Hindlimb muscle (tissue), 1 donor: ENCODE results near the gene TASL. TPM values are rescaled to one million over a fixed set of nuclear protein-coding genes. Genes with fewer than 3 reads are reported as not detected.
"Not testable (repeated sequence)": the region's sequence is repeated elsewhere in the genome, so short reads cannot be mapped to it uniquely, and the experiment has no call there.

Source experiments
- DNase-seq: peaks from one replicate; pipeline ENCODE4 v3.0.0-alpha.2; 2013
- polyA plus RNA-seq: library from polyadenylated mRNA; unstranded; fragments of 120-200 nt; gene quantifications from one replicate; pipeline ENCODE4 v1.2.1, GENCODE V29; 2013; ENCODE audit not compliant: insufficient read length

TASL gene
- polyA plus RNA-seq, 1 donor, result 0.90 TPM

GRCh38 chrX:30573125-30573524 lies 4.4 kb downstream of the TASL start:
- no peak for DNase-seq

DNA sequence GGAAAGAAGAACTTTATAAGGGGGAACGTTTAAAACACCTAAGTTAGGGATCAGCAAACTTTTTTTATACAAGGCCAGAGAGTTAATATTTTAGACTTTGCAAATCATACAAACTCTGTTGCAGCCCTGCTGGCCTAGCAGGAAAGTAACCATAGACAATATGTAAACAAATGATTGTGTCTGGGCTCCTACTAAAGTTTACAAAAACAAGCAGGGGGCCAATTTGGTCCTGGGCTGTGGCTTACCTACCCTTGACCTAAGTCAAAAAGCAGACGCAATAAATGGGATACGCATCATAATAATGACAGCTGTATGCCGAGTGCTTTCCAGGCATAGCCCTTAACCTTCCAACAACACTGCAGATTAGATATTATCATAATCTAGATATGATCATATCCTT lies 4.9 kb downstream of the TASL start:
- no peak for DNase-seq

DNA sequence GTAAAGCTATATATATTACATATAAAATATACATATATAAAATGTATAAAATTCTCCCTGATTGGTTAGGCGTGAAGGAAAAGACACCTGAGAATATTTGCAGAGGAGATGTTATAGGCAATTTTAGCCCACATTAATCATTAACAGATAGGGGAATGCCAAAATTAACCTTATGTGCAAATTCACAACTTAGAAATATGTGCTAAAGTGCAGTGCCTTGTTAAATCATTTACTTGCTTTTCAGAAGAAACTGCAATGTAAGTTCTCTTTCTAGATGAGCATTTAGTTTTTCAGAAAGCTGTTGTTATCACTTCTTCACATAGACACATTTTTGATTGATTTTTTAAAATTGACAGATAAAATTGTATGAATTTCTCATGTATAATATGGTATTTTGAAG lies 5.6 kb downstream of the TASL start:
- no peak for DNase-seq

DNA sequence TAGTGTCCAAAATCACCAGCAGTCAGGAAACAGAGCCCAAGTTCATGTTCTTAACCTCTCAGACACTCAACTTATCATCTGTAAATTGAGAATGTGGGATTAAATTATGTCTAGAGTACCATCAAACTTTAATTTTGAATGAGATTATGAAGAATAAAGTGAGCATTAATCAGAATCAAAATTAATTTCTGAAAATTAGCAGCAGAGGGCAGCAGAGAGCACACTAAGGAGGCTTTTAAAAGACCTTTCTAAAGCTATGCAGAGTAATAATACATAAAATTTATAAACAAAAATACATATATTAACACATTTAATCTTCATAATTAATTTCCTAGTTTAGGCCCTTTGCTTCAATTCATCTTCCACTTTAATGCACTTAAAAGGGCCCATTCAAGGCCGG lies 7.1 kb downstream of the TASL start:
- DNase-seq, result no peak

DNA sequence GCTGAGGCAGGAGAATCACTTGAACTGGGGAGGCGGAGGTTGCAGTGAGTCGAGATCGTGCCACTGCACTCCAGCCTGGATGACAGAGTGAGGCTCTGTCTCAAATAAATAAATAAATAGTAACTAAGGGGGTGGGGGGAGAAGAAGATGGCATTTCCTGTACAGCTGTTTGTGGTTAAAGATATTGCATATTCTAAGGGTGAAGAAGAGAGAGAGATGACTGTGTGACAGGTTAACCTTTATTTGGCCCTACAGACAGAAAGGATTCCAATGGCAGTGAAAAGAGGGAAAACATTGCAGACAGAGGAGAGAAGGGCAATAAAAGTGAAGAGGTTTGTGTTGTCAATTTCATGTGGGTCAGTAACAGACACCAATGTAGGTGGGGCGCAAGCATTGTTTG lies 9.4 kb downstream of the TASL start:
- DNase-seq, result no peak

- DNase-seq, result not testable (repeated sequence)
Measured at GRCh38 chrX:30563070-30563469, 14.5 kb downstream of the TASL start.

- no peak for DNase-seq
Measured at GRCh38 chrX:30561191-30561590, 16.4 kb downstream of the TASL start.

- DNase-seq, result no peak
Measured at GRCh38 chrX:30538271-30538670, 39.3 kb downstream of the TASL start.

DNA sequence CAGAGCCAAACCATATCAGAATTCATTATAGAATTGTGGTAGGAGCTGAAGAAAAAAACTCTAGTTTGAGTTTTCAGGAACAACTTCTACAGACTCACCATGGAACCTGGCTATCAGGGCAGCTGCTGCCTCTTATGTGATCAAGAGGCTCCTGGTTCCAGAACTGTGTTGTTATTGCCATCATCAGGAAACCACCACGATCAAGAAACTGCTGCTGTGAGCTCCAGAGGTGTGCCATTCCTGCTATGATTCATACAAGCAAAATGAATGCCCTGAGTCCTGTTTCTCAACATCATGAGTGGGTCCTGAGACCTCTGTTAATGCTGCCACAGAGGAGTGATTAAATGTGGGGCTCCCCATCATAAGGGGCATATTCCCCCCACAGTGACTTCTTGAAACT lies 43.7 kb downstream of the TASL start:
- no peak for DNase-seq

GRCh38 chrX:30533266-30533665 lies 44.3 kb downstream of the TASL start:
- no peak for DNase-seq

DNA sequence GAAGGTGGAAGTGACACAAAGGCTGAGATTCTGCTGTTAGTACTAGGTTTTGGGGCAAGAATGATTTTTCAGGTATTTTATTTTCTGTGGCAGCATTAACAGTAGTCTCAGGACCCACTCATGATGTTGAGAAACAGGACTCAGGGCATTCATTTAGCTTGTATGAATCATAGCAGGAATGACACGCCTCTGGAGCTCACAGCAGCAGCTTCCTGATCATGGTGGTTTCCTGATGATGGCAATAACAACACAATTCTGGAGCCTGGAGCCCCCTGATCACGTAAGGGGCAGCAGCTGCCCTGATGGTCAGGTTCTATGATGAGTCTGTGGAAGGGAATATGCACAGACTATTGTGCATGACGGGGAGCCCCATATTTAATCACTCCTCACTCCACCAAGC lies 47.0 kb downstream of the TASL start:
- DNase-seq, result no peak

GRCh38 chrX:30525732-30526131 lies 51.8 kb downstream of the TASL start:
- DNase-seq, result no peak

GRCh38 chrX:30521440-30522182 lies 56.0 kb downstream of the TASL start:
- no peak for DNase-seq

DNA sequence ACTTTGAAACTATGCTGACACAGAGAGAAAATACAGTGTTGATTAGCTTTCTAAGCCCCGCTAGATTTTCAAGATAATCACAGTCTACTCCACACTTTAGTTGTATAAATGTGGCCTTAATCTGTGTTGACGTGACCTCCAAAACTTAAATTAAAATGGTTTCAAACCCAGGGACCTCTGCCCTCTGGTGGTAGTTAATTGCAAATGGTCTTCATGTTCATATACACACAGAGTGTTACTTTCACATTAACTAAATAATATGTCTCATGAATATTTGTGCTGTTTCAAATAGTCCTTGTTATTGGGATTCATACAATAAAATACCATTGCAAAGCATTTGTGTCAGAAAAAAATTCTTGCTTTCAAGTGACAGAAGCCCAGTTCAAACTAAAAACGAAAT lies 64.3 kb downstream of the TASL start:
- DNase-seq, result no peak

Other genes starting within 250 kb of the TASL start
- gene GK, start 75.7 kb upstream of the TASL start, polyA plus RNA-seq, result 2.7 TPM